RCC 7860 (cell line): ENCODE data around the gene SERPINI1.

Experiments
- DNase-seq: peaks from one replicate; pipeline ENCODE4 v3.0.0-alpha.2; 2015; ENCODE audit warnings: low spot score
- FAIRE-seq: peaks from 2 replicates; lab custom pipeline; 2012; peaks lifted over from hg19 to GRCh38; lab: Jason Lieb, UNC

SERPINI1 gene

GRCh38 chr3:167840247-167840646 lies 104.7 kb downstream of the SERPINI1 start:
- DNase-seq: no peak
- FAIRE-seq: no peak

DNA sequence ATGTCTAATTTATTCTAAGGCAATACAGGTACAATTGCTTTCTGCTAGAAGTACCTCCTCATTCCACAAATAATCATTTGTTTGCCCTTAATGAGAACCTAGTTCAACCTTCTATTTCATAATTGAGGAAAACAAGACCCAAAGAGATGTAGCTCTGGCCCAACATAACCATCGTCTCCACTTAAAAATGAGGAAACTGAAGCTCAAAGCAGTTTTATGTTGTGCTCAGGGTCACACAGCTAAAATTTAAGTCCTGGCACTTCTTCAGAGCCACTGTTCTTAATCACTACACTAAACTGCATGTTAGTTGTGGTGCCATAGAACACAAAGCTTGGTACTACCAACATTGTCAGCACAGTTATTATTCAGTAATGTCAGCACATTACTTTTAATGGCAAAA lies 108.0 kb downstream of the SERPINI1 start:
- FAIRE-seq (no peak), DNase-seq (no peak)

GRCh38 chr3:167843886-167844285 lies 108.4 kb downstream of the SERPINI1 start:
- no peak for FAIRE-seq
- DNase-seq: no peak

- FAIRE-seq (no peak), DNase-seq (no peak)
Measured at GRCh38 chr3:167844528-167844927, 109.0 kb downstream of the SERPINI1 start.

DNA sequence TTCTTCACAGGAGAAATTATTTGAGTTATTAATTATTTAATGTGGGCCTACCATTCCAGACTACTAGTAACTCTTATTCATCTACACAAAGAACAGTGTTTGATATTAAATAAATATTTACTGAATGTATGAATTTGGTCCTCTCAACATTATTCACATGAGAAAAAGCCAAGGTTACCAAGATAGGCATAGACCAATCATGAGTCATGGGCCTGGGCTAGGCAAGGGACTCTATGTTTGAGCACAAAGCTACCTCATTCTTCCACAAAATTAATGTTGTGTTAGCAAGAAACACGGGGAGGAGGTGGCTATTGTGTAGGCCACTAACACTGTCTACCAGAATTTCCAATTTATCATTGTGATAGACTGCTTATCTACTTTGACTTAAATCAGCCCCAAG lies 115.7 kb downstream of the SERPINI1 start:
- FAIRE-seq (no peak), DNase-seq (no peak)

- DNase-seq (no peak), FAIRE-seq (no peak)
Measured at GRCh38 chr3:167851749-167852148, 116.2 kb downstream of the SERPINI1 start.

DNA sequence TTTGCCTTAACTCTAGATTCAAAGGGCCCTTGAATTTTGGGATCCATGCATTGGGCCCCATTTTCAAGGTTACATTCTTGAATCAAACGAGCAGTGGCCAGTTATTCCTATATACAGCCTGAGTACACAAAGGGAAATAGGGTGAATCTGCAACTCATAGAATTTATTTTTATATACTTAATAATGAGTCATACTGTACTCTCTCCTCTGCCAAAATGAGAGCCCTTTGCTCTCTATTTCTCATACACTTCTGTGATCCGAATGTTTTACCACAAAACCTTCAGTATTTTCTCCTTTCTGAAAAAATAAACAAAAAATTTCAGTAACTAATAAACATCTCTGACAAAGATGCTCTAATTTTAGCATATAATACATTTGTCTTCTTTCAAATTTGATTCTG lies 116.7 kb downstream of the SERPINI1 start:
- no peak for DNase-seq
- FAIRE-seq: no peak

DNA sequence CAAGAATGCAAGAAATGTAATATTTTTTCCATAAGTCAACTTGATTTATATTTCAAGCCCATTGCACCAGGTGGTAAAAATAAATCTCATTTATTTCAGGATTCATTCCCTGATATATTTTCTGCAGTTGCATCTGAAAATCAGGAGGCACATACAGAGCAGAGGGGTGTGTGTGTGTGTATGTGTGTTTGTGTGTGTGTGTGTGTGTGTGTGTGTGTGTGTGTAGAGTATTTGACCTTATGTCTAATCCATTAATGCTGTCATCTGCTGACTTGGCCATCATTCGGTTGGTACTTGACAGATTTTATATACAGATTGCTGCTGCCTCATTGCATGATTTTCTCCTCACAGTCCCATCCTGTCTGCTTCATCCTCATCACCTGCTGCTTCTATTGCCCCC lies 118.5 kb downstream of the SERPINI1 start:
- FAIRE-seq (no peak), DNase-seq (no peak)

GRCh38 chr3:167854846-167855245 lies 119.3 kb downstream of the SERPINI1 start:
- FAIRE-seq: no peak

DNA sequence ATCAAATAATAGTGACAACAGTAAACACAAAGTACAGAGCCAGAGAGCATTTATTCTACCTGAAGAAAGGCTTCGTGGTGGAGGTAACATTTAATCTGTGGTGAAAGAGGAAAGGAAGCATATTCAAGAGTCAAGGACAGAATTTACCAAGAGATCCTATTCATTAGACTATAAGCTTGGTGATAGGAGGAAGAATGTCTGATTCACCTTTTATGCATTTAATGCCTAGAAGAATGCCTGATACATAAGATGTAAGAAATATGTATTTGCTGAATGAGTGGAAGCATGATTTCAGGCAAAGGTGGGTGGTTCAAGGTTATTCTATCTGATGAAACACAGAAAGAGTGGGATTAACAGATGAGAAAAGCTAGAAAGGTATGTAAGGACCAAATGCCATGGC lies 119.8 kb downstream of the SERPINI1 start:
- DNase-seq: no peak
- FAIRE-seq: no peak

More at GRCh38 chr3:167854846-167855245, 119.3 kb downstream of the SERPINI1 start:
- DNase-seq: no peak

- FAIRE-seq (no peak), DNase-seq (no peak)
Measured at GRCh38 chr3:167858865-167859264, 123.3 kb downstream of the SERPINI1 start.

DNA sequence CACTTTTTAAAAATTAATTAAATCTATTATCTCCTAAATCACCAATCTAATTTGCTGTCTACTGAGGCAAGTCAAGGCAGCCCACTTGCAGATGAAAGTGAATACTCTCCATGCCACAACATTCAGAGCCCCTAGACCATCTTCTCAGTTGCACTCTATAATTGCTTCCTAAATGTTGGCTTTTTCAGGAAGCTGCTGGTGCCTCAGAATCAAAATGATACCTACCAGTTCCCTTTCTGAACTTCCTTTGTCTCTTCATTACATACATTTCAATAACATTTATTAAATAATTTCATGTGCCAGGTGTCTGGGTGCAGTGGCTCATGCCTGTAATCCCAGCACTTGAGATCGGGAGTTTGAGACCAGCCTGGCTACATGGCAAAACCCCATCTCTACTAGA lies 124.1 kb downstream of the SERPINI1 start:
- no peak for FAIRE-seq
- DNase-seq: no peak

DNA sequence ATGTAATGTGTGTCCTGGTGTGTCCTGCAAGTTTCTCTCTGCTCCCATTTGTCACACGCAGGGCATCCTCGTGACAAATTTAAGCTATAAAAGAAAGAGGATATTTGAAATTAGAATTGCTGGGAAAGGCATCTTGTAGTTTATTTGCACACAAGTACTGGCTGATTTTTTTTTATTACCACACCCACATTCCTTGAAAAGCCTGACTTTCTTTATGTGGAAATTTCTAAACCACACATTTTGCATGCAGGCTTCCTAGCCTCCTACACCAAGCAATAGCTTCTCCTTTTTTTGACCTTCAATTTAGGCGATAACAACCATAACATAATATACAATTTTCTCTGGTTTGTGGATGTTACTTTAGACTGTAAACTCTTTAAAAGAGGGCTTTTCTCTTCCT lies 126.1 kb downstream of the SERPINI1 start:
- DNase-seq (no peak), FAIRE-seq (no peak)

- FAIRE-seq (no peak), DNase-seq (no peak)
Measured at GRCh38 chr3:167862104-167862730, 126.7 kb downstream of the SERPINI1 start.

GRCh38 chr3:167863811-167864551 lies 128.5 kb downstream of the SERPINI1 start:
- DNase-seq: no peak

DNA sequence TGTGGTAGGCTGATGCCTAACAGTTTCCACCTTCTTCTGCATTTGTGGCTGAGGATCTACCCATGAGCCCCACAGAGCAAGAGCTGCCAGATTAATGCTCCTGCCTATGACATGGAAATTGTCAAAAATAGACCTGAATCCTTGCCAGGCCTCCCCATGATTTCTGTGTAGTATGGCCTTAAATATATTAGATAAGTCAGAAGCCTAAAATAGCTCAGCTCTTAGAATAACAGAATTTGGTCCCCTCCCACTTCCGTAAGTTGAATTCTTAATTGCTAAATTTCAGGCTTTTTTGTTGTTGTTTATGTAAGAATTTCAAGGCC lies 129.0 kb downstream of the SERPINI1 start:
- FAIRE-seq (no peak), DNase-seq (no peak)

More at GRCh38 chr3:167863811-167864551, 128.5 kb downstream of the SERPINI1 start:
- FAIRE-seq: no peak

DNA sequence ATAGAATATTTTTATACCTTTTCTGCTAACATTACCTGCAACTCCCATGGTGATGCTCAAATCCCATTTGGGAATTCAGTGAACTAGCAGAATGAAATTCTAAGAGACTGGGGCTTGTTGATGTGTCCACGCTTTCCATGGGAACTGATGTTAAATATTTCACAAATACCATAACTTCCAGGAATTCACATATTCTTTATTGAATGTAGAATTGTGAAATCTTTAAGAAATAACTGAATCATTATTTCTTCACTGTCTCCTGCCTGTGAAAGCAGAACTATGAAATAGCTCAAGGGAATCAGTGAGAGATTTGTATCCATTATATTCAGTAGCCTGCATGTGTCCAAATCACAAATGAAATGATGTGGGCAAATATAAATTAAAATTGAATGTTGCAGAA lies 130.8 kb downstream of the SERPINI1 start:
- DNase-seq (no peak), FAIRE-seq (no peak)

DNA sequence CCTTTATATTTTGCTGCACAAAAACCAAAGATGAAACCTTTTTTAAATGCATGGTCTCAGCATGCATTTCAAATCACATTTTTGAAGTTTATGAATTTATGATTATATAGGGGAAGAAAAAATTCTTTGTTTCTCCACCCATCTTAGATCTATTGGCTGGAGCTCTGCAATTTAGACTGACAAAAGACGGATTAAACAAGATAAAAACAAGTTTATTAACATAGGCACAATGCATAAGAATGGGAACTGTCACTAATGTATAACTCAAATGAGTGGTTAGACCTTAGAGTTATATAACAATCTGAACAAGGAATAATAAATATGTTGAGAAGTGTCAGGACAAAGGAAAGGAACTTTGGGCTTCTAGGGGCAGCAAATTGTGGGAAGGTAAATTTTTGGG lies 132.5 kb downstream of the SERPINI1 start:
- FAIRE-seq: no peak
- no peak for DNase-seq

DNA sequence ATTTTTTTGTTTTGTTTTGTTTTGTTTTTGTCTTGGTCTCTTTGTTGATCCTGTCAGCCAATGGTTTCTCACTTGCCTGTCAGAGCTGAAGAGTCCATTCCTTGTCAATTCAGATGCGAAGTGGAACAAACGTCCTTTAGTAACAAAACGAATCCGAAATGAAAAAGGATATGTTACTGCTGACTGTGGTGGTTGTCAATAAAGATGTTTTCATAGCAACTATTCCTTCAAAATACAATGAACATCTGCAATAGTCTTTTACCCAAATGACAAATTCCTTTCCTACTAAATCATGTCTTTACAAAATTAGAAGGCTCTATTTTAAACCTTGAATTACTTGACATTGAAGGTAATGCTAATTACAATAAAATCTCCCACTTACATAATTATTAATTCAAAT lies 134.7 kb downstream of the SERPINI1 start:
- DNase-seq: no peak
- FAIRE-seq: no peak

DNA sequence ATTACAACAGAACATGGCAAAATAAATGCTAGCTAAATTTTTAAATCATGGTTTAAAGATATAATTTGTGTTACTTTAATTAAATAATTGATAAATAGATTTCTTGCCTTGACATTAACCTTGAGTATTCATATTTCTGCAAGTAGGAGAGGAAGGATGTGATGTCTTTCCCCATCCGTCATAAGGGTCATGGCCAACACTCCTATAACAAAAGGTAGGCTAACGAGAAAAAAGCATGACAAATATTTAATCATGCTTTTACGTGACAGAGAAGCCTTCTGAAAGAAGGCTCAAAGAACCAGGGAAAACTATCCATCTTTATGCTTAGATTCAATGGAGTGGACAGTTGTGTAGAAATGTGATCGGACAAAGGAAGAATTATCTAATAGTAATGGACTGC lies 135.2 kb downstream of the SERPINI1 start:
- FAIRE-seq (no peak), DNase-seq (no peak)

- FAIRE-seq (no peak), DNase-seq (no peak)
Measured at GRCh38 chr3:167872032-167872431, 136.5 kb downstream of the SERPINI1 start.

DNA sequence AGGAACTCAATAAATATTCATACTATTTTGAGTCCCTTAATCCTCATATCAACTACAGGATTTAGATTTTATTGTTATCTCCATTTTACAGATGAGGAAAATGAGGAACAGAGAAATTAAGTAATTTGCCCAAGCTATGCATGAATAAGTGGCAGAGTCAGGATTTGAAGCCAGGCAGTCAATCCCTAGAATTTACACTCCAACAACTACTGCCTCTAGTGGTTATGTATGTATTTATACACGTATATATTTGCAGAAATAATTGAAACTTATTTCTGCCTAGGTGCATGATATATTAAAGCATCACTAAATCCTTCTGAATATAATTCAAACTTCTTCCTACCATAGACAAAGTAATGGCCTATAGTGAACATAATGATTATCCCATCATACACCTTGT lies 137.4 kb downstream of the SERPINI1 start:
- DNase-seq (no peak), FAIRE-seq (no peak)
